ENCODE measurements around the gene SLC25A42. TPM values are rescaled to one million over a fixed set of nuclear protein-coding genes. Genes with fewer than 3 reads are reported as not detected.
A peak's percentile ranks its signal among the peaks of the same experiment; 100 is the strongest.

The SLC25A42 gene
- total RNA-seq, 1 experiment from 2014 or later = 4.5 TPM

- Histone ChIP-seq H4K20me1 (ENCODE audit: insufficient read depth, low read depth, low read length) (no peaks in the 10 kb centered on the region), H3K9me2 (replicated peaks; ENCODE audit: insufficient read depth, low read length) (no peaks in the 10 kb centered on the region), H3K9me3 (ENCODE audit: low read length) (no peaks in the 10 kb centered on the region), H3K79me2 (ENCODE audit: low read length) (no peaks in the 10 kb centered on the region), H3K9ac (ENCODE audit: low read length) (no peak overlapping the region), H3K4me1 (ENCODE audit: low read length) (no peaks in the 10 kb centered on the region), H3K4me2 (ENCODE audit: low read depth, low read length, poor library complexity, severe bottlenecking) (no peak overlapping the region), H3K36me3 (ENCODE audit: insufficient read depth, low read length) (peaks cover 7% of the 10 kb centered on the region; the same call in 1 of the 2 replicates), H3K27ac (ENCODE audit: low read length) (no peak overlapping the region), H3K27me3 (ENCODE audit: low read length) (no peaks in the 10 kb centered on the region), H3K4me3 (ENCODE audit: low read length) (no peak overlapping the region), H2AFZ (ENCODE audit: low read length) (no peak overlapping the region)
- peak; percentile 79 for DNase-seq
Measured at GRCh38 chr19:19053508-19054314, 10.1 kb upstream of the SLC25A42 start.

- Histone ChIP-seq H4K20me1 (ENCODE audit: insufficient read depth, low read depth, low read length) (no peaks in the 10 kb centered on the region), H3K9me2 (replicated peaks; ENCODE audit: insufficient read depth, low read length) (no peaks in the 10 kb centered on the region), H3K36me3 (ENCODE audit: insufficient read depth, low read length) (peaks cover 7% of the 10 kb centered on the region; the same call in 1 of the 2 replicates), H3K27ac (ENCODE audit: low read length) (no peak overlapping the region), H3K4me1 (ENCODE audit: low read length) (no peaks in the 10 kb centered on the region), H2AFZ (ENCODE audit: low read length) (no peak overlapping the region), H3K9ac (ENCODE audit: low read length) (no peak overlapping the region), H3K79me2 (ENCODE audit: low read length) (no peaks in the 10 kb centered on the region), H3K4me3 (ENCODE audit: low read length) (no peak overlapping the region), H3K4me2 (ENCODE audit: low read depth, low read length, poor library complexity, severe bottlenecking) (no peak overlapping the region), H3K9me3 (ENCODE audit: low read length) (no peaks in the 10 kb centered on the region), H3K27me3 (ENCODE audit: low read length) (no peaks in the 10 kb centered on the region)
- no peak for DNase-seq
Measured at GRCh38 chr19:19054315-19054938, 9.4 kb upstream of the SLC25A42 start.

GRCh38 chr19:19054939-19055440, 8.8 kb upstream of the SLC25A42 start:
- Histone ChIP-seq H3K27ac (ENCODE audit: low read length) (no peak overlapping the region), H2AFZ (ENCODE audit: low read length) (no peak overlapping the region), H3K9me3 (ENCODE audit: low read length) (no peaks in the 10 kb centered on the region), H3K9ac (ENCODE audit: low read length) (no peak overlapping the region), H3K79me2 (ENCODE audit: low read length) (no peaks in the 10 kb centered on the region), H3K36me3 (ENCODE audit: insufficient read depth, low read length) (peaks cover 7% of the 10 kb centered on the region; the same call in 1 of the 2 replicates), H3K4me3 (ENCODE audit: low read length) (no peak overlapping the region), H3K4me2 (ENCODE audit: low read depth, low read length, poor library complexity, severe bottlenecking) (no peak overlapping the region), H3K4me1 (ENCODE audit: low read length) (no peaks in the 10 kb centered on the region), H3K27me3 (ENCODE audit: low read length) (no peaks in the 10 kb centered on the region), H4K20me1 (ENCODE audit: insufficient read depth, low read depth, low read length) (no peaks in the 10 kb centered on the region), H3K9me2 (replicated peaks; ENCODE audit: insufficient read depth, low read length) (no peaks in the 10 kb centered on the region)
- DNase-seq = no peak

- H3K4me1 ChIP-seq (ENCODE audit: low read length) = no peaks in the 10 kb centered on the region
- DNase-seq = no peak
- H3K4me3 ChIP-seq (ENCODE audit: low read length) = no peak overlapping the region
- H2AFZ ChIP-seq (ENCODE audit: low read length) = no peak overlapping the region
- H3K4me2 ChIP-seq (ENCODE audit: low read depth, low read length, poor library complexity, severe bottlenecking) = no peak overlapping the region
- no peak overlapping the region for H3K27ac ChIP-seq (ENCODE audit: low read length)
- 0 out of 2 replicates have a peak, but pooled peaks cover 5% of the 10 kb centered on the region for H3K36me3 ChIP-seq (ENCODE audit: insufficient read depth, low read length)
- H3K79me2 ChIP-seq (ENCODE audit: low read length) = no peaks in the 10 kb centered on the region
- no peaks in the 10 kb centered on the region for H3K9me2 ChIP-seq (replicated peaks; ENCODE audit: insufficient read depth, low read length)
- no peak overlapping the region for H3K9ac ChIP-seq (ENCODE audit: low read length)
- no peaks in the 10 kb centered on the region for H3K27me3 ChIP-seq (ENCODE audit: low read length)
- H4K20me1 ChIP-seq (ENCODE audit: insufficient read depth, low read depth, low read length) = no peaks in the 10 kb centered on the region
- no peaks in the 10 kb centered on the region for H3K9me3 ChIP-seq (ENCODE audit: low read length)
Measured at GRCh38 chr19:19055701-19056100, 8.1 kb upstream of the SLC25A42 start.

GRCh38 chr19:19056636-19057275, 7.0 kb upstream of the SLC25A42 start:
- Histone ChIP-seq H3K36me3 (ENCODE audit: insufficient read depth, low read length) (no peaks in the 10 kb centered on the region), H4K20me1 (ENCODE audit: insufficient read depth, low read depth, low read length) (no peaks in the 10 kb centered on the region), H3K4me3 (ENCODE audit: low read length) (no peak overlapping the region), H3K4me2 (ENCODE audit: low read depth, low read length, poor library complexity, severe bottlenecking) (no peak overlapping the region), H3K27me3 (ENCODE audit: low read length) (no peaks in the 10 kb centered on the region), H3K9ac (ENCODE audit: low read length) (no peak overlapping the region), H3K4me1 (ENCODE audit: low read length) (no peaks in the 10 kb centered on the region), H3K9me2 (replicated peaks; ENCODE audit: insufficient read depth, low read length) (no peaks in the 10 kb centered on the region), H2AFZ (ENCODE audit: low read length) (no peak overlapping the region), H3K79me2 (ENCODE audit: low read length) (no peaks in the 10 kb centered on the region), H3K9me3 (ENCODE audit: low read length) (no peaks in the 10 kb centered on the region), H3K27ac (ENCODE audit: low read length) (no peak overlapping the region)
- DNase-seq = no peak

GRCh38 chr19:19057317-19057716, 6.5 kb upstream of the SLC25A42 start:
- H3K36me3 ChIP-seq (ENCODE audit: insufficient read depth, low read length) = no peaks in the 10 kb centered on the region
- no peak overlapping the region for H3K27ac ChIP-seq (ENCODE audit: low read length)
- no peaks in the 10 kb centered on the region for H3K9me2 ChIP-seq (replicated peaks; ENCODE audit: insufficient read depth, low read length)
- no peaks in the 10 kb centered on the region for H3K79me2 ChIP-seq (ENCODE audit: low read length)
- no peak overlapping the region for H3K4me3 ChIP-seq (ENCODE audit: low read length)
- no peaks in the 10 kb centered on the region for H3K4me1 ChIP-seq (ENCODE audit: low read length)
- no peak overlapping the region for H3K4me2 ChIP-seq (ENCODE audit: low read depth, low read length, poor library complexity, severe bottlenecking)
- no peak overlapping the region for H3K9ac ChIP-seq (ENCODE audit: low read length)
- no peaks in the 10 kb centered on the region for H3K27me3 ChIP-seq (ENCODE audit: low read length)
- H4K20me1 ChIP-seq (ENCODE audit: insufficient read depth, low read depth, low read length) = no peaks in the 10 kb centered on the region
- no peak overlapping the region for H2AFZ ChIP-seq (ENCODE audit: low read length)
- no peak for DNase-seq
- no peaks in the 10 kb centered on the region for H3K9me3 ChIP-seq (ENCODE audit: low read length)

- Histone ChIP-seq H3K79me2 (ENCODE audit: low read length) (no peaks in the 10 kb centered on the region), H3K27me3 (ENCODE audit: low read length) (no peaks in the 10 kb centered on the region), H3K9me2 (replicated peaks; ENCODE audit: insufficient read depth, low read length) (no peaks in the 10 kb centered on the region), H3K9ac (ENCODE audit: low read length) (no peak overlapping the region), H3K4me3 (ENCODE audit: low read length) (no peak overlapping the region), H3K4me1 (ENCODE audit: low read length) (peaks cover under 1% of the 10 kb centered on the region; the same call in 1 of the 2 replicates), H3K9me3 (ENCODE audit: low read length) (no peaks in the 10 kb centered on the region), H4K20me1 (ENCODE audit: insufficient read depth, low read depth, low read length) (no peaks in the 10 kb centered on the region), H2AFZ (ENCODE audit: low read length) (no peak overlapping the region), H3K27ac (ENCODE audit: low read length) (no peak overlapping the region), H3K36me3 (ENCODE audit: insufficient read depth, low read length) (no peaks in the 10 kb centered on the region), H3K4me2 (ENCODE audit: low read depth, low read length, poor library complexity, severe bottlenecking) (no peak overlapping the region)
- DNase-seq = no peak
Measured at GRCh38 chr19:19057720-19058119, 6.1 kb upstream of the SLC25A42 start.
